ENCODE measurements around the gene PSMC3.

DNA sequence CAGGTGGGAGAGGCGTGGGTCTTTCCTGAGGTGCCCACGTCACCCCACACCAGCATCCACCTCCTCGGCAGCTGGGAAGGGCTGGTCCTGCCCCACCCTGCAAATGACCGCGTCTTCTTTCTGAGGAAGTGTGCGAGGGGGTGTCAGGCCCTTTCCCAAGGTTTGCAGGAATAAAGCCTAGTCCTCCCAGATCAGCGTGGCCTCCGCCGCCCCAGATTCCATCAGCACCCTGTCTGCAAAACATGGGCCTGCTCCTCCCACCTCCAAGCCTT is 32.3 kb downstream of the PSMC3 start:
- TF ChIP-seq, protein P1, sequence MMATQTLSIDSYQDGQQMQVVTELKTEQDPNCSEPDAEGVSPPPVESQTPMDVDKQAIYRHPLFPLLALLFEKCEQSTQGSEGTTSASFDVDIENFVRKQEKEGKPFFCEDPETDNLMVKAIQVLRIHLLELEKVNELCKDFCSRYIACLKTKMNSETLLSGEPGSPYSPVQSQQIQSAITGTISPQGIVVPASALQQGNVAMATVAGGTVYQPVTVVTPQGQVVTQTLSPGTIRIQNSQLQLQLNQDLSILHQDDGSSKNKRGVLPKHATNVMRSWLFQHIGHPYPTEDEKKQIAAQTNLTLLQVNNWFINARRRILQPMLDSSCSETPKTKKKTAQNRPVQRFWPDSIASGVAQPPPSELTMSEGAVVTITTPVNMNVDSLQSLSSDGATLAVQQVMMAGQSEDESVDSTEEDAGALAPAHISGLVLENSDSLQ (IDR thresholded peaks at IDR 0.05), result no peak
- TF ChIP-seq ZNF384 (IDR thresholded peaks at IDR 0.05) (no peak), ARNT (IDR thresholded peaks at IDR 0.05) (no peak), FOXK2 (IDR thresholded peaks at IDR 0.05) (no peak), CTBP1 (IDR thresholded peaks at IDR 0.05; ENCODE audit: borderline replicate concordance) (no peak), ELF4 (IDR thresholded peaks at IDR 0.05) (no peak), LEF1 (IDR thresholded peaks at IDR 0.05; ENCODE audit: borderline replicate concordance) (no peak), SP1 (IDR thresholded peaks at IDR 0.05) (no peak)
